Mucosa of rectum (tissue), 2 donors: ENCODE data around the gene MRPS34.

Experiments used
- H3K27ac ChIP-seq, 2 donors: one replicate each; pipeline ENCODE4 v1.7.0; 2013; ENCODE audit warnings: inconsistent platforms in 2 of 2, low read depth in 2 of 2, low read length in 2 of 2
- H3K27me3 ChIP-seq, 2 donors: one replicate each; pipeline ENCODE4 v1.7.0; 2013; ENCODE audit warnings: low read length in 2 of 2; ENCODE audit not compliant: control insufficient read depth in 2 of 2, insufficient read depth in 2 of 2
- H3K36me3 ChIP-seq, 2 donors: one replicate each; pipeline ENCODE4 v1.7.0; 2013; ENCODE audit warnings: low read length in 2 of 2; ENCODE audit not compliant: control insufficient read depth in 2 of 2, insufficient read depth in 2 of 2
- H3K4me1 ChIP-seq, 2 donors: one replicate each; pipeline ENCODE4 v1.7.0; 2013; ENCODE audit warnings: low read length in 2 of 2, mild to moderate bottlenecking in 1 of 2; ENCODE audit not compliant: control insufficient read depth in 2 of 2, insufficient read depth in 2 of 2
- H3K4me3 ChIP-seq, 2 donors: one replicate each; pipeline ENCODE4 v1.7.0; 2013; ENCODE audit warnings: low read length in 2 of 2
- H3K9ac ChIP-seq, 2 donors: one replicate each; pipeline ENCODE4 v1.7.0; 2013; ENCODE audit warnings: low read length in 2 of 2, low read depth in 1 of 2, mild to moderate bottlenecking in 1 of 2
- H3K9me3 ChIP-seq, 2 donors: one replicate each; pipeline ENCODE4 v1.7.0; 2013; ENCODE audit warnings: low read length in 2 of 2; ENCODE audit not compliant: control insufficient read depth in 2 of 2
- donor health status: healthy.
- donor health status: Normal muscosa, but diverticular disease.

The MRPS34 gene

GRCh38 chr16:1769402-1770300, 3.3 kb downstream of the MRPS34 start:
- Histone ChIP-seq H3K27ac (peak overlapping the region; percentile 50 to 91), H3K9me3 (no peaks in the 10 kb centered on the region), H3K36me3 (peaks cover 28 to 35% of the 10 kb centered on the region in 2 donors), H3K4me3 (peak overlapping the region; percentile 81 to 88), H3K4me1 (peaks cover 25 to 32% of the 10 kb centered on the region in 2 donors), H3K27me3 (no peaks in the 10 kb centered on the region), H3K9ac (peak overlapping the region in 1 of 2 donors; percentile 41)

GRCh38 chr16:1768767-1769401, 4.0 kb downstream of the MRPS34 start:
- H3K9ac ChIP-seq = no peak overlapping the region
- H3K27ac ChIP-seq = no peak overlapping the region
- H3K36me3 ChIP-seq = peaks cover 33 to 42% of the 10 kb centered on the region in 2 donors
- H3K4me1 ChIP-seq = peaks cover 18 to 24% of the 10 kb centered on the region in 2 donors
- no peak overlapping the region for H3K4me3 ChIP-seq
- no peaks in the 10 kb centered on the region for H3K9me3 ChIP-seq
- no peaks in the 10 kb centered on the region for H3K27me3 ChIP-seq

- Histone ChIP-seq H3K9ac (no peak overlapping the region), H3K9me3 (no peaks in the 10 kb centered on the region), H3K4me1 (peaks cover 16 to 21% of the 10 kb centered on the region in 2 donors), H3K4me3 (no peak overlapping the region), H3K27ac (no peak overlapping the region), H3K36me3 (peaks cover 34 to 42% of the 10 kb centered on the region in 2 donors), H3K27me3 (no peaks in the 10 kb centered on the region)
These were observed 4.7 kb downstream of the MRPS34 start for GRCh38 chr16:1768061-1768766.

- no peak overlapping the region for H3K27ac ChIP-seq
- peaks cover 36 to 45% of the 10 kb centered on the region in 2 donors for H3K36me3 ChIP-seq
- no peaks in the 10 kb centered on the region for H3K9me3 ChIP-seq
- peaks cover 16 to 19% of the 10 kb centered on the region in 2 donors for H3K4me1 ChIP-seq
- H3K4me3 ChIP-seq = no peak overlapping the region
- H3K27me3 ChIP-seq = no peaks in the 10 kb centered on the region
- no peak overlapping the region for H3K9ac ChIP-seq
These were observed 5.6 kb downstream of the MRPS34 start for GRCh38 chr16:1767116-1767994.

- H3K4me3 ChIP-seq = no peak overlapping the region
- H3K27me3 ChIP-seq = no peaks in the 10 kb centered on the region
- no peak overlapping the region for H3K27ac ChIP-seq
- no peaks in the 10 kb centered on the region for H3K9me3 ChIP-seq
- H3K9ac ChIP-seq = no peak overlapping the region
- peaks cover 41 to 45% of the 10 kb centered on the region in 2 donors for H3K36me3 ChIP-seq
- H3K4me1 ChIP-seq = peaks cover 9 to 12% of the 10 kb centered on the region in 2 donors
These were observed 6.2 kb downstream of the MRPS34 start for GRCh38 chr16:1766701-1767100.

- Histone ChIP-seq H3K4me1 (peaks cover 9 to 12% of the 10 kb centered on the region in 2 donors), H3K9me3 (no peaks in the 10 kb centered on the region), H3K27ac (no peak overlapping the region), H3K36me3 (peaks cover 41 to 46% of the 10 kb centered on the region in 2 donors), H3K9ac (no peak overlapping the region), H3K4me3 (no peak overlapping the region), H3K27me3 (no peaks in the 10 kb centered on the region)
These were observed 6.7 kb downstream of the MRPS34 start for GRCh38 chr16:1766231-1766630.

GRCh38 chr16:1765826-1766225, 7.1 kb downstream of the MRPS34 start:
- peaks cover 9 to 12% of the 10 kb centered on the region in 2 donors for H3K4me1 ChIP-seq
- peaks cover 43 to 48% of the 10 kb centered on the region in 2 donors for H3K36me3 ChIP-seq
- H3K27ac ChIP-seq = no peak overlapping the region
- no peak overlapping the region for H3K9ac ChIP-seq
- no peak overlapping the region for H3K4me3 ChIP-seq
- H3K27me3 ChIP-seq = no peaks in the 10 kb centered on the region
- H3K9me3 ChIP-seq = no peaks in the 10 kb centered on the region

GRCh38 chr16:1764971-1765370, 8.0 kb downstream of the MRPS34 start:
- H3K36me3 ChIP-seq = peaks cover 45 to 55% of the 10 kb centered on the region in 2 donors
- H3K4me1 ChIP-seq = peaks cover under 1 to 4% of the 10 kb centered on the region in 2 donors
- H3K9ac ChIP-seq = no peak overlapping the region
- no peaks in the 10 kb centered on the region for H3K27me3 ChIP-seq
- H3K9me3 ChIP-seq = no peaks in the 10 kb centered on the region
- no peak overlapping the region for H3K27ac ChIP-seq
- no peak overlapping the region for H3K4me3 ChIP-seq
